Right lobe of liver (tissue), 4 donors: Measurements from ENCODE around the gene ADAR.
A peak's percentile ranks its signal among the peaks of the same experiment; 100 is the strongest.

ENCODE experiments used
- CTCF ChIP-seq, 4 donors: fragments of 200-600 bp in 3 of 4; fragments of 450-650 bp in 1 of 4; IDR thresholded peaks; one replicate each; pipeline versions ENCODE4 v1.5.1 to v1.8.0; 2016 to 2022; ENCODE audit warnings: antibody characterized with exemption in 4 of 4, mild to moderate bottlenecking in 2 of 4
- POLR2A ChIP-seq: fragments of 450-650 bp; IDR thresholded peaks from one replicate; pipeline ENCODE4 v1.6.1; 2017; ENCODE audit warnings: antibody characterized with exemption, mild to moderate bottlenecking
- donor health status: DM: no; HTN: no; CAD: no.
- donor health status: DM: no; HTN: no; CAD: no.
- donor health status: DM: no; HTN: yes; CAD: no.

DNA sequence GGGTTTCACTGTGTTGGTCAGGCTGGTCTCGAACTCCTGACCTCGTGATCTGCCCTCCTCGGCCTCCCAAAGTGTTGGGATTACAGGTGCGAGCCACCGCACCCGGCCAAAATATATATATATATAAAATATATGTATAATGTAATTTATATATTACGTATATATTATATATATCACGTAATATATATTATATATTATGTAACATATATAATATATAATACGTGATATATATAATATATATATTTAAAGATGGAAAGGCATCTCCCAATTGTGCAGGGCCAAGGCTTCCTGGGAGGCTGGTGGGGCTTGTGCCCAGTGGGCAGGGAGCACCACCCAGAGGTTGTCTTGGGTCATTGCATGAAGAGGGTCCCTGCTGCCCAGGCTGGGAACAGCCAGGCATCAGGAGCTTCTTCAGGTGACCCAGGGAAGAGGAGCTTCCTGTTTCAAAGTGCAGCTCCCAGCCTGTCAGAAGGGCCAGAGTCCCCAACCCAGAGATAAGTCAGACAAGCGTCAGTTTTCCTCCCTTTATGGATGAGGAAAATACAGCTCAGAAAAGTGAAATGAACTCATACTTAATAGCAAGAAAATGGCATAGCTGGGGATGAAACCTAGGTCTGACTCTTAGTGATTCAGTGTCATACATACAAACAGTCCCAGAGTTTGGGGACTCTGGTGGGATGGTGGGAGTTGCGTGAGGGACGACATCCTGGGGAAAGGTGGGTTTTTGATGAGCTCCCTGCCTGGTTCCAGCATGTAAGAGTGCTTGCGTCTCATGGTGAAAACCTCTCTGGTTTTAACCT is 61.5 kb downstream of the ADAR start:
- TF ChIP-seq CTCF (IDR thresholded peaks at IDR 0.05) (peak; percentile 59 to 83 (median 76)), POLR2A (no peak)
